GM12801 (cell line): ENCODE results near the gene VPS33B.

ENCODE experiments used
- TF ChIP-seq, protein P1 (sequence below): IDR thresholded peaks from one replicate; pipeline ENCODE4 v1.5.1; 2011; ENCODE audit warnings: control low read depth; ENCODE audit not compliant: insufficient read length; ENCODE audit errors: extremely low read depth

Gene VPS33B

DNA sequence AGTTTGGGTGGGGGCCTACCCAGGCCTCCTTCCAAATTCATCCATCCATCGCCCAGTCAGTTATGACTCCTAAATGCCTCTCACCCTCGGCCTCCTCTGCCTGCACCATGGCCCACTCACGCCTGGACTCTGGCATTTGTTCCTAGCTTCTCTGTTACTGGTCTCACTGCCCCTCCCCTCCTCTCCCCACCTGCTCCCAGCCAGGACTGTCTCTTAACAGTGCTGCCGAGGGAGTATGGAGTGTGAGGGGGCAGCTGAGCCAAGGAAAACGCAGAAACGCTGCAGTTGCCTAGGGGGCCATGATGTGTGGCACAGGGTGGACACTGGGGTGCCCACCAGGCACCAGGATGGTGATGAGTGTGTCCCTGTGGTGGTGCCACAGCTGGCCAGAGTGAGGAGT is 64.6 kb downstream of the VPS33B start:
- TF ChIP-seq, protein P1, sequence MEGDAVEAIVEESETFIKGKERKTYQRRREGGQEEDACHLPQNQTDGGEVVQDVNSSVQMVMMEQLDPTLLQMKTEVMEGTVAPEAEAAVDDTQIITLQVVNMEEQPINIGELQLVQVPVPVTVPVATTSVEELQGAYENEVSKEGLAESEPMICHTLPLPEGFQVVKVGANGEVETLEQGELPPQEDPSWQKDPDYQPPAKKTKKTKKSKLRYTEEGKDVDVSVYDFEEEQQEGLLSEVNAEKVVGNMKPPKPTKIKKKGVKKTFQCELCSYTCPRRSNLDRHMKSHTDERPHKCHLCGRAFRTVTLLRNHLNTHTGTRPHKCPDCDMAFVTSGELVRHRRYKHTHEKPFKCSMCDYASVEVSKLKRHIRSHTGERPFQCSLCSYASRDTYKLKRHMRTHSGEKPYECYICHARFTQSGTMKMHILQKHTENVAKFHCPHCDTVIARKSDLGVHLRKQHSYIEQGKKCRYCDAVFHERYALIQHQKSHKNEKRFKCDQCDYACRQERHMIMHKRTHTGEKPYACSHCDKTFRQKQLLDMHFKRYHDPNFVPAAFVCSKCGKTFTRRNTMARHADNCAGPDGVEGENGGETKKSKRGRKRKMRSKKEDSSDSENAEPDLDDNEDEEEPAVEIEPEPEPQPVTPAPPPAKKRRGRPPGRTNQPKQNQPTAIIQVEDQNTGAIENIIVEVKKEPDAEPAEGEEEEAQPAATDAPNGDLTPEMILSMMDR = no peak

DNA sequence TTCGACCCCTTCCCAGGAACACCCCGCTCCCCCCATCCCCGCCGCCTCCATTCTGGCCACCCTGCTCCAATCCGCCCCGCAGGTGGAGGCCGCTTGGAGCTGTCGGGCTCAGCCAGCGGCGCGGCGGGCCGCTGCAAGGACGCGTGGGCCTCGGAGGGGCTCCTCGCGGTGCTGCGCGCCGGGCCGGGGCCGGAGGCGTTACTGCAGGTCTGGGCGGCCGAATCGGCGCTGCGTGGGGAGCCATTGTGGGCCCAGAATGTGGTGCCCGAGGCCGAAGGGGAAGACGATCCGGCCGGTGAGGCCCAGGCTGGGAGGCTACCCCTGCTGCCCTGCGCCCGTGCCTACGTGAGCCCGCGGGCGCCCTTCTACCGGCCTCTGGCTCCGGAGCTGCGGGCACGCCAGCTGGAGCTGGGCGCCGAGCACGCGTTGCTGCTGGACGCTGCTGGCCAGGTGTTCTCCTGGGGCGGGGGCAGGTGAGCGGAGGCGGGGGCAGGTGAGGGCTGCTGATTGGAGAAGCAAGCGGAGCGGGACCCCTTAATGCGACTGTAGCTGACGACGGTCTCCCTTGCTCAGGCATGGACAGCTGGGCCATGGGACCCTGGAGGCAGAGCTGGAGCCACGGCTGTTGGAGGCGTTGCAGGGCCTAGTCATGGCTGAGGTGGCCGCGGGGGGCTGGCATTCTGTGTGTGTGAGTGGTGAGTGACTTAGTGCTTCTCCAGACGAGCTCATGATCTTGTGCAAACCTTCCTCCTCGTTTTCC is 65.2 kb downstream of the VPS33B start:
- TF ChIP-seq, protein P1 = no peak

DNA sequence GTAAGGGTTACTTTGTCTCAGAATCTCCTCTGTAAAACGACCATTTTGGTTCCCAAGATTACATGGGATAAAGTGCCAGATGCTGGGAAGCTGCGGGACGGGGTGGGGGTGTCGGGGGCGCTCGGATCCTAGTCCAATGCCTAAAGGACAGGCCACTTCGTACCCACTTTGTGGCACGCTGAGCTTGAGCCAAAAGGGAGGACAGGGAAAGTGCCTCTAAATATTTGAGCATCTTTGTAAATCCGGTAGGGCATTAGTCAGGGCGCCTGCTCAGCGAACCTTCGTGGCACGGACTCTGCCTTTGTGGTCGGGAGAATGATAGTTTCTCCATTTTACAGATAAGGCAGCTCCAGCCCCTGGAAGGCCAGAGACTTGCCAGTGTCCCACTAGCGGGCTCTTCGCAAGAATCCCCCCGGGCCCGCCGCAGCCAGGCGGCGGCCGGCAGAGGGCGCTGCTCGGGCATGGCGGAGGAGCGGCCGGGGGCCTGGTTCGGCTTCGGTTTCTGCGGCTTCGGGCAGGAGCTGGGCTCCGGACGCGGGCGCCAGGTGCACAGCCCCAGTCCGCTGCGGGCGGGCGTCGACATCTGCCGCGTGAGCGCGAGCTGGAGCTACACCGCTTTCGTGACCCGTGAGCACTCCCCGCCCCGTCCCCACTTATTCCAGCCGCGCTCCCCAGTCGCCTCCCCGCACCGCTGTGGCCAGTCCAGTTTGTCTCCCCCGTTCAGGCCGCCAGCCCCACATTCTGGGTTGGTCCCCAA is 65.9 kb downstream of the VPS33B start:
- TF ChIP-seq, protein P1 = no peak

DNA sequence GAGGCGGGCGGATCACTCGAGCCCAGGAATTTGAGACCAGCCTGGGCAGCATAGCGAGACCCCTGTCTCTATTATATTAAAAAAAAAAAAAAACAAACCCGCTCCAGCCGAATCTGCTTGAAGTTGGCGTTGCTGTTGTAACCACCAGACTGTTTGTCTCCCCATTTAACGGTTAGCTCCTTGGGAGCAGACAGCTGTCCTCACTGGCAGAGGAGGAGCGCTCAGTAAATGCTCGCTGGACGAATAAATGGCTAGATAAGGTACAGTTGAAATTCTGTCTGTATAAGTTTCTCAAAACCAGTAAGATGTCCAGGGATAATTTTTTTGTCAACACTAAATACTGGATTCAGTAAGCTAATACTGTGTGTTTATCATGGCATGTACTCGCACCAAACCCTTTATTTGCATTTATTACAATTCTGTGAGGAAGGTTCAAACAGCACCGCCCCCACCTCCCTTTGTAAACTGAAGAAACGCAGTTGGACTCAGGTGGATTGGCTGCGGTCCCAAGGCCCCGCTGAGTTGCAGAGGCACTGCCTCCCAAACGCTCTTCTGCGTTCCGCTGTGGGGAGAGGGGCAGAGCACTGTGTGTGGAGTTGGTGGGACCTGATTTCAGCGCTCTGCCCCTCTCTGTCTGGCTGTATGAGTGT is 66.6 kb downstream of the VPS33B start:
- TF ChIP-seq, protein P1 = no peak

DNA sequence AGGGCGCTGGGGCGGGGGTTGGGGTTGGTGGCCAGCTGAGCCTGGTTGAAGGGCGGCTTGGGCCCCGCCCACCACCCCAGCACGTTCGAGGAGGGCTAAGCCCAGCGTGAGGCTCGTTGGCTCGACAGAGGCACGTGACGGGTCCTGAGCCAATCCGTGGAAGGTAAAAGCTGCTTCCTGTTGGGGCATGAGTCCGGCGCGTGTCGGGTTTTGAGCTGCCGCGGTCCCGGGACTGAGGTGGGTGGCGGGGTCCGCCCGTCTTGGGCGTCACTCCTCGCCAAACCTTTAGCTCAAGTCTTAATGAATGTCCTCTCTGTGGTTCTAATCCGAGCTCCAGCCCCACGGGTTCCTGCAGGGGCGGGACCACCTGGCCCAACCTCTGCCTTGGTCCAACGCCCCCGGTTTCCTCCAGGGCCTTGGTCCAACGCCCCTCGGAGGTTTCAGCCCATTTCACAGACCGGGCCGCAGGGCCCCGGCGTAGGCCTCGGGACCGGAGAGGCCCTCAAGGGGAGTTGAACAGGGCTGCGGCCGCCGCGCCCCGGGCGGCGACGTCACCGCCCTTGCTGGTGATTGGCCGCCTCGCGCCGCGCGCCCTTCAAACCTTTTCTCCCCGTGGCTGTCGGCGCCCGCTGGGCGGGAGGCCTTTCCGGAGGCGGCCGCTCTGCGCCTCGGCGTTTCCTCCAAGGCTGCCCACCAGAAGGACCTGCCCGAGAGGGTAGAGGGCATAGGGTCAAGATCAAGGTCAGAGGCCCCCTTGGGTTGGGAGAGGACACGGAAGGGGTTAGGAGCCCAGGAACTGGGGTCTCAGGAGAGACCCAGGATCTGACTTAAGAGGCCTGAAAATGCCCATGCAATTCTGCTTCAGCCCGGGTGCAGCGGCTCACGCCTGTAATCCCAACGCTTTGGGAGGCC is 67.4 kb downstream of the VPS33B start, which contains the start of gene RCCD1:
TSS of gene RCCD1 (plus strand) at position 173 of the 912 bp plus-strand sequence. CDS start 1,851 bp downstream, outside the sequence.
- TF ChIP-seq, protein P1 = no peak

DNA sequence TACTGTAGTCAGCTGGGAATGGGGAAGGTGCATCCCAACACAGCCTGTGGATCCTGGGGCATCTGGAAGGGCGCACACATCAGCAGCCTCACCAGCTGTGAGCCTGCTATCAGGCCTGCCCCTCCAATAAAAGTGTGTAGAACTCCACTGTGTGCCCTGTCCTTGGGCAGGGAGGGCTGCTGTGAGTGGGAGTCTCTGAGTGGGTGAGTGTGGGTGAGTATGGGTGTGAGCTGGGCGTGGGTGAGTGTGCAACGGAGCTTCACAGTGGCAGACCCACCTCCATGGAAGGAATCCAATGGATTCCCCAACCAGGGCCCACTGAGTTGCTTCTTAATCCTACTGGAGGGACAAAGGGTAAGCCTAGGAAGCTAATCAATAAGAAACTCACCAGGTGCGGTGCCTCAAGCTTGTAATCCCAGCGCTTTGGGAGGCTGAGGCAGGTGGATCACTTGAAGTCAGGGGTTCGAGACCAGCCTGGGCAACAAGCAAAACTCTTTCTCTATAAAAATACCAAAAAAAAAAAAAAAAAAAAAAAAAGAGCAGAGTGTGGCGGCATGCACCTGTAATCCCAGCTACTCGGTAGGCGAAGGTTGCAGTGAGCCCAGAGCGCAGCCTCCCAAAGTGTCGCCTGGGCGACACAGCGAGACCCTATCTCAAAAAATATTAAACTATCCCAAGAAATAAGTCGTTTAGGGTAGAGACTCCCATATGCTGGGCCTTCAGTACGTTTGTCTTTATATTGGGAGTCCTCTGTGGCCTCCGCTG is 68.3 kb downstream of the VPS33B start:
- TF ChIP-seq, protein P1 = no peak
